OCI-LY7 (cell line): ENCODE measurements around the gene PAK4. TPM values are rescaled to one million over a fixed set of nuclear protein-coding genes. Genes with fewer than 3 reads are reported as not detected.
A peak's percentile ranks its signal among the peaks of the same experiment; 100 is the strongest.
"Not testable (repeated sequence)": the region's sequence is repeated elsewhere in the genome, so short reads cannot be mapped to it uniquely, and the experiment has no call there.

Experiments
- BruUV-seq: library from RNA; stranded (reverse); fragments of 400-500 nt; replicated peaks from 2 replicates; lab custom pipeline; 2021; lab: Mats Ljungman, UMichigan
- CTCF ChIA-PET: fragments of 300-600 bp; sonication (Branson Sonifier 250); formaldehyde crosslinking; loops from one replicate; lab custom pipeline; 2022; ENCODE audit warnings: antibody characterized with exemption; ENCODE audit not compliant: unreplicated experiment; lab: Charles Lee
- POLR2A ChIA-PET: fragments of 300-600 bp; sonication (Branson Sonifier 250); formaldehyde crosslinking; loops from one replicate; lab custom pipeline; 2022; ENCODE audit warnings: antibody characterized with exemption; lab: Charles Lee
- DNase-seq: peaks from one replicate; pipeline ENCODE4 v3.0.0-alpha.2; 2015; ENCODE audit warnings: low spot score
- H2AFZ ChIP-seq: fragments of 200-600 bp; sonication (generic), shearing (Covaris generic); 2 replicates; pipeline ENCODE4 v1.6.1; 2014; ENCODE audit warnings: mild to moderate bottlenecking, antibody characterized with exemption, low read length, moderate library complexity
- H3K27ac ChIP-seq: fragments of 200-600 bp; sonication (generic); 2 replicates; pipeline ENCODE4 v1.5.1; 2014; ENCODE audit warnings: mixed run types, low read depth, mild to moderate bottlenecking, moderate library complexity, low read length, inconsistent platforms; ENCODE audit not compliant: poor library complexity, severe bottlenecking
- H3K36me3 ChIP-seq: fragments of 200-600 bp; sonication (generic); 2 replicates; pipeline ENCODE4 v1.6.1; 2014; ENCODE audit warnings: mild to moderate bottlenecking, antibody characterized with exemption, low read length, moderate library complexity, mixed read lengths; ENCODE audit not compliant: insufficient read depth
- H3K4me1 ChIP-seq: fragments of 200-600 bp; sonication (generic); 2 replicates; pipeline ENCODE4 v1.5.1; 2014; ENCODE audit warnings: mild to moderate bottlenecking, low read length; ENCODE audit not compliant: insufficient read depth, poor library complexity, severe bottlenecking
- H3K4me2 ChIP-seq: fragments of 200-600 bp; sonication (generic); 2 replicates; pipeline ENCODE4 v1.6.1; 2014; ENCODE audit warnings: mild to moderate bottlenecking, low read length
- H3K4me3 ChIP-seq: fragments of 200-600 bp; sonication (generic); 2 replicates; pipeline ENCODE4 v1.5.1; 2014; ENCODE audit warnings: mild to moderate bottlenecking, low read depth, low read length; ENCODE audit not compliant: poor library complexity, severe bottlenecking
- H3K79me2 ChIP-seq: fragments of 200-600 bp; sonication (generic); 2 replicates; pipeline ENCODE4 v1.6.1; 2016; ENCODE audit warnings: low read depth, mild to moderate bottlenecking, low read length, moderate library complexity, mixed read lengths; ENCODE audit not compliant: insufficient read depth
- H3K9me2 ChIP-seq: fragments of 200-600 bp; sonication (generic); 2 replicates; pipeline ENCODE4 v1.6.1; 2016; ENCODE audit warnings: mild to moderate bottlenecking, low read length, mixed read lengths; ENCODE audit not compliant: insufficient read depth
- H3K9me3 ChIP-seq: fragments of 200-600 bp; sonication (generic); 2 replicates; pipeline ENCODE4 v1.6.1; 2014; ENCODE audit warnings: mild to moderate bottlenecking, mixed run types, low read length, mixed read lengths
- H4K20me1 ChIP-seq: fragments of 200-600 bp; sonication (generic); 2 replicates; pipeline ENCODE4 v1.6.1; 2014; ENCODE audit warnings: mild to moderate bottlenecking, antibody characterized with exemption, low read length, moderate library complexity, mixed read lengths; ENCODE audit not compliant: insufficient read depth
- EZH2phosphoT487 ChIP-seq: fragments of 200-600 bp; sonication (generic); IDR thresholded peaks from 2 replicates; pipeline ENCODE4 v1.6.1; 2018; ENCODE audit warnings: low read depth, borderline replicate concordance, mild to moderate bottlenecking, mixed run types, antibody characterized with exemption, low read length, moderate library complexity, mixed read lengths
- intact Hi-C: fragments of 100-400 bp; cut with micrococcal nuclease; formaldehyde crosslinking; loops from one replicate; pipeline ENCODE4 v1.10.0; 2022; ENCODE audit not compliant: unreplicated experiment
- total RNA-seq, 2 experiments: library from RNA; depleted of rRNA in 1 of 2; stranded (reverse); fragments of >200 nt in 1 of 2; shearing (Covaris generic) in 1 of 2; gene quantifications; 2 replicates each; pipeline ENCODE4 v1.2.3, GENCODE V29; 2014 to 2022
- TF ChIP-seq, protein P1 (sequence below): fragments of 200-600 bp; sonication (generic); conservative IDR thresholded peaks from 2 replicates; pipeline ENCODE4 v1.5.1; 2014; ENCODE audit warnings: mild to moderate bottlenecking, antibody characterized with exemption, low read length, moderate library complexity, mixed read lengths

The PAK4 gene
- total RNA-seq, 2 experiments from 2014 or later = 7.8 to 26.7 TPM

- CTCF ChIA-PET = no interaction called here
- H3K79me2 ChIP-seq = no peaks in the 10 kb centered on the region
- TF ChIP-seq, protein P1, sequence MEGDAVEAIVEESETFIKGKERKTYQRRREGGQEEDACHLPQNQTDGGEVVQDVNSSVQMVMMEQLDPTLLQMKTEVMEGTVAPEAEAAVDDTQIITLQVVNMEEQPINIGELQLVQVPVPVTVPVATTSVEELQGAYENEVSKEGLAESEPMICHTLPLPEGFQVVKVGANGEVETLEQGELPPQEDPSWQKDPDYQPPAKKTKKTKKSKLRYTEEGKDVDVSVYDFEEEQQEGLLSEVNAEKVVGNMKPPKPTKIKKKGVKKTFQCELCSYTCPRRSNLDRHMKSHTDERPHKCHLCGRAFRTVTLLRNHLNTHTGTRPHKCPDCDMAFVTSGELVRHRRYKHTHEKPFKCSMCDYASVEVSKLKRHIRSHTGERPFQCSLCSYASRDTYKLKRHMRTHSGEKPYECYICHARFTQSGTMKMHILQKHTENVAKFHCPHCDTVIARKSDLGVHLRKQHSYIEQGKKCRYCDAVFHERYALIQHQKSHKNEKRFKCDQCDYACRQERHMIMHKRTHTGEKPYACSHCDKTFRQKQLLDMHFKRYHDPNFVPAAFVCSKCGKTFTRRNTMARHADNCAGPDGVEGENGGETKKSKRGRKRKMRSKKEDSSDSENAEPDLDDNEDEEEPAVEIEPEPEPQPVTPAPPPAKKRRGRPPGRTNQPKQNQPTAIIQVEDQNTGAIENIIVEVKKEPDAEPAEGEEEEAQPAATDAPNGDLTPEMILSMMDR = peak; percentile 78
- no peak for TF ChIP-seq EZH2phosphoT487
- no peak overlapping the region for H3K4me2 ChIP-seq
- H3K4me1 ChIP-seq = no peaks in the 10 kb centered on the region
- no peaks in the 10 kb centered on the region for H4K20me1 ChIP-seq
- H3K4me3 ChIP-seq = no peak overlapping the region
- H3K27ac ChIP-seq = no peak overlapping the region
- intact Hi-C loops = loop anchor here (1.0 kb wide), 2 partner anchors 116 to 199 kb away; no protein-coding TSS in a partner anchor
- no peaks in the 10 kb centered on the region for H3K36me3 ChIP-seq
- POLR2A ChIA-PET = interaction anchor here (0.7 to 1.0 kb wide), 2 partner anchors 111 to 178 kb away, joined by 4 to 5 read pairs; partner anchors contain the start of gene PAF1
- H3K9me3 ChIP-seq = no peaks in the 10 kb centered on the region
- H2AFZ ChIP-seq = no peak overlapping the region
- H3K9me2 ChIP-seq = no peaks in the 10 kb centered on the region
- peak; percentile 62 for DNase-seq
- BruUV-seq = no TSS peak
These were observed 86.8 kb downstream of the PAK4 start for GRCh38 chr19:39212375-39212742.

- H2AFZ ChIP-seq, H4K20me1 ChIP-seq, intact Hi-C loops, POLR2A ChIA-PET, H3K9me3 ChIP-seq, DNase-seq, H3K4me3 ChIP-seq, H3K36me3 ChIP-seq, H3K9me2 ChIP-seq, BruUV-seq, CTCF ChIA-PET, H3K4me1 ChIP-seq, H3K27ac ChIP-seq, H3K79me2 ChIP-seq, H3K4me2 ChIP-seq: not testable (repeated sequence)
These were observed 89.7 kb downstream of the PAK4 start for GRCh38 chr19:39215323-39215722.

GRCh38 chr19:39217094-39217493 is 91.5 kb downstream of the PAK4 start:
- Histone ChIP-seq H3K4me3 (no peak overlapping the region), H2AFZ (no peak overlapping the region), H3K9me3 (no peaks in the 10 kb centered on the region), H3K9me2 (no peaks in the 10 kb centered on the region), H4K20me1 (no peaks in the 10 kb centered on the region), H3K27ac (no peak overlapping the region), H3K79me2 (no peaks in the 10 kb centered on the region), H3K4me2 (no peak overlapping the region), H3K36me3 (no peaks in the 10 kb centered on the region), H3K4me1 (no peaks in the 10 kb centered on the region)
- BruUV-seq = no TSS peak
- no peak for DNase-seq
- POLR2A ChIA-PET = interaction anchor here (0.6 kb wide), 1 partner anchor 277 kb away, joined by 3 read pairs; no protein-coding TSS in a partner anchor
- CTCF ChIA-PET = no interaction called here
- intact Hi-C loops = no loop called here
- TF ChIP-seq, protein P1 = no peak
